ENCODE measurements around the gene CNN3.

CNN3 gene

GRCh38 chr1:94919241-94920030, 7.5 kb downstream of the CNN3 start:
- Histone ChIP-seq H3K27me3 (ENCODE audit: insufficient read depth, low read length) (no peaks in the 10 kb centered on the region), H3K9me3 (ENCODE audit: insufficient read depth, low read depth, low read length) (no peaks in the 10 kb centered on the region), H3K9ac (ENCODE audit: low read depth, low read length) (no peak overlapping the region), H3K36me3 (ENCODE audit: insufficient read depth, low read length) (peaks cover 16% of the 10 kb centered on the region), H3K27ac (ENCODE audit: low read depth, low read length) (no peak overlapping the region), H3K4me3 (ENCODE audit: low read length) (no peak overlapping the region), H3K4me1 (ENCODE audit: insufficient read depth, low read length) (peaks cover 43% of the 10 kb centered on the region)
- WGBS: 83% methylated on average over 4 of the region's 4 CpGs

- Histone ChIP-seq H3K9ac (ENCODE audit: low read depth, low read length) (no peak overlapping the region), H3K27me3 (ENCODE audit: insufficient read depth, low read length) (no peaks in the 10 kb centered on the region), H3K27ac (ENCODE audit: low read depth, low read length) (no peak overlapping the region), H3K4me3 (ENCODE audit: low read length) (no peak overlapping the region), H3K36me3 (ENCODE audit: insufficient read depth, low read length) (peaks cover 7% of the 10 kb centered on the region; the same call in 1 of the 2 replicates), H3K9me3 (ENCODE audit: insufficient read depth, low read depth, low read length) (no peaks in the 10 kb centered on the region), H3K4me1 (ENCODE audit: insufficient read depth, low read length) (peaks cover 37% of the 10 kb centered on the region)
- 95% methylated on average over 4 of the region's 6 CpGs for WGBS
These were observed 9.7 kb downstream of the CNN3 start for GRCh38 chr1:94917251-94917650.

GRCh38 chr1:94912263-94913184, 14.4 kb downstream of the CNN3 start:
- WGBS: 85% methylated on average over 8 of the region's 9 CpGs
- no peak overlapping the region for H3K4me3 ChIP-seq (ENCODE audit: low read length)
- no peaks in the 10 kb centered on the region for H3K27me3 ChIP-seq (ENCODE audit: insufficient read depth, low read length)
- H3K9me3 ChIP-seq (ENCODE audit: insufficient read depth, low read depth, low read length): no peaks in the 10 kb centered on the region
- H3K27ac ChIP-seq (ENCODE audit: low read depth, low read length): no peak overlapping the region
- no peak overlapping the region for H3K9ac ChIP-seq (ENCODE audit: low read depth, low read length)
- H3K4me1 ChIP-seq (ENCODE audit: insufficient read depth, low read length): peaks cover 40% of the 10 kb centered on the region
- H3K36me3 ChIP-seq (ENCODE audit: insufficient read depth, low read length): peaks cover 12% of the 10 kb centered on the region

GRCh38 chr1:94909486-94909885, 17.4 kb downstream of the CNN3 start:
- Histone ChIP-seq H3K27ac (ENCODE audit: low read depth, low read length) (no peak overlapping the region), H3K36me3 (ENCODE audit: insufficient read depth, low read length) (peaks cover 29% of the 10 kb centered on the region), H3K4me3 (ENCODE audit: low read length) (no peak overlapping the region; the same call in 1 of the 2 replicates), H3K4me1 (ENCODE audit: insufficient read depth, low read length) (peaks cover 37% of the 10 kb centered on the region), H3K9ac (ENCODE audit: low read depth, low read length) (no peak overlapping the region), H3K9me3 (ENCODE audit: insufficient read depth, low read depth, low read length) (no peaks in the 10 kb centered on the region), H3K27me3 (ENCODE audit: insufficient read depth, low read length) (no peaks in the 10 kb centered on the region)
- WGBS: 92% methylated on average over 6 of the region's 6 CpGs

GRCh38 chr1:94908965-94909364, 17.9 kb downstream of the CNN3 start:
- Histone ChIP-seq H3K4me1 (ENCODE audit: insufficient read depth, low read length) (peaks cover 36% of the 10 kb centered on the region), H3K9ac (ENCODE audit: low read depth, low read length) (no peak overlapping the region), H3K36me3 (ENCODE audit: insufficient read depth, low read length) (peaks cover 30% of the 10 kb centered on the region), H3K9me3 (ENCODE audit: insufficient read depth, low read depth, low read length) (no peaks in the 10 kb centered on the region), H3K27me3 (ENCODE audit: insufficient read depth, low read length) (no peaks in the 10 kb centered on the region), H3K4me3 (ENCODE audit: low read length) (no peak overlapping the region), H3K27ac (ENCODE audit: low read depth, low read length) (no peak overlapping the region)
- WGBS: 80% methylated on average over 1 of the region's 2 CpGs

- H3K9me3 ChIP-seq (ENCODE audit: insufficient read depth, low read depth, low read length): no peaks in the 10 kb centered on the region
- no peaks in the 10 kb centered on the region for H3K27me3 ChIP-seq (ENCODE audit: insufficient read depth, low read length)
- peaks cover 33% of the 10 kb centered on the region for H3K4me1 ChIP-seq (ENCODE audit: insufficient read depth, low read length)
- WGBS: 56% methylated on average over 7 of the region's 7 CpGs
- no peak overlapping the region for H3K9ac ChIP-seq (ENCODE audit: low read depth, low read length)
- peaks cover 38% of the 10 kb centered on the region for H3K36me3 ChIP-seq (ENCODE audit: insufficient read depth, low read length)
- H3K4me3 ChIP-seq (ENCODE audit: low read length): no peak overlapping the region
- H3K27ac ChIP-seq (ENCODE audit: low read depth, low read length): no peak overlapping the region
These were observed 18.7 kb downstream of the CNN3 start for GRCh38 chr1:94908190-94908589.

- 98% methylated on average over 2 of the region's 3 CpGs for WGBS
- Histone ChIP-seq H3K36me3 (ENCODE audit: insufficient read depth, low read length) (peaks cover 48% of the 10 kb centered on the region), H3K9me3 (ENCODE audit: insufficient read depth, low read depth, low read length) (no peaks in the 10 kb centered on the region), H3K27me3 (ENCODE audit: insufficient read depth, low read length) (no peaks in the 10 kb centered on the region), H3K9ac (ENCODE audit: low read depth, low read length) (no peak overlapping the region), H3K4me1 (ENCODE audit: insufficient read depth, low read length) (peaks cover 26% of the 10 kb centered on the region), H3K27ac (ENCODE audit: low read depth, low read length) (no peak overlapping the region), H3K4me3 (ENCODE audit: low read length) (no peak overlapping the region)
These were observed 19.8 kb downstream of the CNN3 start for GRCh38 chr1:94907136-94907535.

GRCh38 chr1:94906382-94906781, 20.5 kb downstream of the CNN3 start:
- Histone ChIP-seq H3K4me1 (ENCODE audit: insufficient read depth, low read length) (peaks cover 26% of the 10 kb centered on the region), H3K4me3 (ENCODE audit: low read length) (no peak overlapping the region), H3K9me3 (ENCODE audit: insufficient read depth, low read depth, low read length) (no peaks in the 10 kb centered on the region), H3K27me3 (ENCODE audit: insufficient read depth, low read length) (no peaks in the 10 kb centered on the region), H3K9ac (ENCODE audit: low read depth, low read length) (no peak overlapping the region), H3K36me3 (ENCODE audit: insufficient read depth, low read length) (peaks cover 56% of the 10 kb centered on the region), H3K27ac (ENCODE audit: low read depth, low read length) (no peak overlapping the region)
- 96% methylated on average over 4 of the region's 5 CpGs for WGBS

GRCh38 chr1:94905207-94905606, 21.7 kb downstream of the CNN3 start:
- Histone ChIP-seq H3K36me3 (ENCODE audit: insufficient read depth, low read length) (peaks cover 65% of the 10 kb centered on the region), H3K9ac (ENCODE audit: low read depth, low read length) (no peak overlapping the region), H3K27me3 (ENCODE audit: insufficient read depth, low read length) (no peaks in the 10 kb centered on the region), H3K27ac (ENCODE audit: low read depth, low read length) (no peak overlapping the region), H3K4me1 (ENCODE audit: insufficient read depth, low read length) (peaks cover 18% of the 10 kb centered on the region), H3K9me3 (ENCODE audit: insufficient read depth, low read depth, low read length) (no peaks in the 10 kb centered on the region), H3K4me3 (ENCODE audit: low read length) (no peak overlapping the region)
- WGBS: 94% methylated on average over 4 of the region's 4 CpGs

GRCh38 chr1:94903280-94904009, 23.5 kb downstream of the CNN3 start:
- Histone ChIP-seq H3K27ac (ENCODE audit: low read depth, low read length) (no peak overlapping the region), H3K27me3 (ENCODE audit: insufficient read depth, low read length) (no peaks in the 10 kb centered on the region), H3K36me3 (ENCODE audit: insufficient read depth, low read length) (peaks cover 76% of the 10 kb centered on the region), H3K9ac (ENCODE audit: low read depth, low read length) (no peak overlapping the region), H3K4me3 (ENCODE audit: low read length) (no peak overlapping the region), H3K4me1 (ENCODE audit: insufficient read depth, low read length) (peaks cover 3% of the 10 kb centered on the region), H3K9me3 (ENCODE audit: insufficient read depth, low read depth, low read length) (no peaks in the 10 kb centered on the region)
- WGBS: 96% methylated on average over 7 of the region's 7 CpGs

- Histone ChIP-seq H3K4me3 (ENCODE audit: low read length) (no peak overlapping the region), H3K36me3 (ENCODE audit: insufficient read depth, low read length) (peaks cover 86% of the 10 kb centered on the region), H3K4me1 (ENCODE audit: insufficient read depth, low read length) (no peaks in the 10 kb centered on the region; the same call in 1 of the 2 replicates), H3K9ac (ENCODE audit: low read depth, low read length) (no peak overlapping the region), H3K27me3 (ENCODE audit: insufficient read depth, low read length) (no peaks in the 10 kb centered on the region), H3K9me3 (ENCODE audit: insufficient read depth, low read depth, low read length) (no peaks in the 10 kb centered on the region), H3K27ac (ENCODE audit: low read depth, low read length) (no peak overlapping the region)
- 97% methylated on average over 4 of the region's 4 CpGs for WGBS
These were observed 25.1 kb downstream of the CNN3 start for GRCh38 chr1:94901841-94902240.
